ENCODE measurements around the gene CCL26. TPM values are rescaled to one million over a fixed set of nuclear protein-coding genes. Genes with fewer than 3 reads are reported as not detected.

The CCL26 gene
- total RNA-seq, 1 donor from 2014 or later = not detected

- Mint-ChIP-seq H3K27ac (peak overlapping the region; percentile 79), H3K36me3 (ENCODE audit: low read depth) (peaks cover 2% of the 10 kb centered on the region), H3K4me1 (peaks cover 44% of the 10 kb centered on the region), H3K4me3 (peak overlapping the region; percentile 64), H3K27me3 (no peaks in the 10 kb centered on the region), H3K9me3 (no peaks in the 10 kb centered on the region)
- ChIA-PET POLR2A (interaction anchor here (0.6 to 4.1 kb wide), 6 partner anchors 21 to 250 kb away, joined by 3 to 49 read pairs (median 4); no protein-coding TSS in a partner anchor), CTCF (interaction anchor here (0.6 kb wide), 1 partner anchor 78 kb away, joined by 6 read pairs; no protein-coding TSS in a partner anchor)
- ATAC-seq (ENCODE audit: low read depth) (no peak), DNase-seq (peak; percentile 35)
- TF ChIP-seq, protein P1, sequence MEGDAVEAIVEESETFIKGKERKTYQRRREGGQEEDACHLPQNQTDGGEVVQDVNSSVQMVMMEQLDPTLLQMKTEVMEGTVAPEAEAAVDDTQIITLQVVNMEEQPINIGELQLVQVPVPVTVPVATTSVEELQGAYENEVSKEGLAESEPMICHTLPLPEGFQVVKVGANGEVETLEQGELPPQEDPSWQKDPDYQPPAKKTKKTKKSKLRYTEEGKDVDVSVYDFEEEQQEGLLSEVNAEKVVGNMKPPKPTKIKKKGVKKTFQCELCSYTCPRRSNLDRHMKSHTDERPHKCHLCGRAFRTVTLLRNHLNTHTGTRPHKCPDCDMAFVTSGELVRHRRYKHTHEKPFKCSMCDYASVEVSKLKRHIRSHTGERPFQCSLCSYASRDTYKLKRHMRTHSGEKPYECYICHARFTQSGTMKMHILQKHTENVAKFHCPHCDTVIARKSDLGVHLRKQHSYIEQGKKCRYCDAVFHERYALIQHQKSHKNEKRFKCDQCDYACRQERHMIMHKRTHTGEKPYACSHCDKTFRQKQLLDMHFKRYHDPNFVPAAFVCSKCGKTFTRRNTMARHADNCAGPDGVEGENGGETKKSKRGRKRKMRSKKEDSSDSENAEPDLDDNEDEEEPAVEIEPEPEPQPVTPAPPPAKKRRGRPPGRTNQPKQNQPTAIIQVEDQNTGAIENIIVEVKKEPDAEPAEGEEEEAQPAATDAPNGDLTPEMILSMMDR (IDR thresholded peaks at IDR 0.05) = no peak
- intact Hi-C loops (cut with micrococcal nuclease) = loop anchor here (2.0 kb wide), 1 partner anchor 122 kb away; no protein-coding TSS in a partner anchor
Observed at GRCh38 chr7:75740846-75741497, 31.0 kb downstream of the CCL26 start.

DNA sequence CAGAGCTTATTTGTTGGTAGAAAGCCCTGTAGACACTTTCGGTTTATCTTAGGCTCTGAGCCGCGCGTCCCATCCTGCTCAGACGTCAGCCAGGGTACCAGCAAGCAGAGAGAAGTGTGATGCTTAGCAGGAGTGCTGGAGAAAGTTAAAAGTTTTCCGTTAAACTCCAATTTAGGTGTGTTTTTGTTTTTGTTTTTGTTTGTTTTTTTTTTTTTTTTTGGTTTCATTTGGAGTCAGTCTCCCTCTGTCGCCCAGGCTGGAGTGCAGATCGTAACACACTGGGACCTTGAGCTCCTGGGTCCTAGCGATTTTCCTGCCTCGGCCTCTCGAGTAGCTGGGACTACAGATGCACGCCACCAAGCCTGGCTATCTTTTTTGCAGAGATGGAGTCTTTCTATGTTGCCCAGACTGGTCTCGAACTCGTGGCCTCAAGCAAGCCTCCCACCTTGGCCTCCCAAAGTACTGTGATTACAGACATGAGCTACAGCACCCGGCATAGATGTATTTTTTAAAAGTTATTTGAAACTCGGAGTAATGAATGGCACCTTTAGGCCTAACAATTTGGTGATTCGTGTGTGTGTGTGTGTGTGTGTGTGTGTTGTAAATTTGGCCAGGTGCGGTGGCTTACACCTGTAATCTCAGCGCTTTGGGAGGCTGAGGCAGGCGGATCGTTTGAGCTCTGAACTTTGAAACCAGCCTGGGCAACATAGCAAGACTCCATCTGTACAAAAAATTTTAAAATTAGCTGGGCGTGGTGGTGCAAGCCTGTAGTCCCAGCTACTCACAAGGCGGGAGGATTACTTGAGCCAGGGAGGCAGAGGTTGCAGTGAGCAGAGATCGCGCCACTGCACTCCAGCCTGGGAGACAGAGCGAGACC lies 32.0 kb downstream of the CCL26 start:
- Mint-ChIP-seq H3K27ac (peak overlapping the region; percentile 97), H3K9me3 (no peaks in the 10 kb centered on the region), H3K4me3 (peak overlapping the region; percentile 96), H3K36me3 (ENCODE audit: low read depth) (peaks cover 2% of the 10 kb centered on the region), H3K4me1 (peaks cover 39% of the 10 kb centered on the region), H3K27me3 (no peaks in the 10 kb centered on the region)
- no peak for DNase-seq
- POLR2A ChIA-PET = interaction anchor here (0.5 to 4.1 kb wide), 15 partner anchors 11 to 667 kb away, joined by 3 to 49 read pairs (median 3); no protein-coding TSS in a partner anchor
- no peak for ATAC-seq (ENCODE audit: low read depth)
- TF ChIP-seq, protein P1 (IDR thresholded peaks at IDR 0.05) = no peak
- CTCF ChIA-PET = interaction anchor here (0.6 to 0.8 kb wide), 2 partner anchors 77 kb away, joined by 3 to 6 read pairs; no protein-coding TSS in a partner anchor
- intact Hi-C loops (cut with micrococcal nuclease) = loop anchor here (1.0 to 10.0 kb wide), 8 partner anchors 11 to 665 kb away; partner anchors contain the start of genes POR and RCC1L

DNA sequence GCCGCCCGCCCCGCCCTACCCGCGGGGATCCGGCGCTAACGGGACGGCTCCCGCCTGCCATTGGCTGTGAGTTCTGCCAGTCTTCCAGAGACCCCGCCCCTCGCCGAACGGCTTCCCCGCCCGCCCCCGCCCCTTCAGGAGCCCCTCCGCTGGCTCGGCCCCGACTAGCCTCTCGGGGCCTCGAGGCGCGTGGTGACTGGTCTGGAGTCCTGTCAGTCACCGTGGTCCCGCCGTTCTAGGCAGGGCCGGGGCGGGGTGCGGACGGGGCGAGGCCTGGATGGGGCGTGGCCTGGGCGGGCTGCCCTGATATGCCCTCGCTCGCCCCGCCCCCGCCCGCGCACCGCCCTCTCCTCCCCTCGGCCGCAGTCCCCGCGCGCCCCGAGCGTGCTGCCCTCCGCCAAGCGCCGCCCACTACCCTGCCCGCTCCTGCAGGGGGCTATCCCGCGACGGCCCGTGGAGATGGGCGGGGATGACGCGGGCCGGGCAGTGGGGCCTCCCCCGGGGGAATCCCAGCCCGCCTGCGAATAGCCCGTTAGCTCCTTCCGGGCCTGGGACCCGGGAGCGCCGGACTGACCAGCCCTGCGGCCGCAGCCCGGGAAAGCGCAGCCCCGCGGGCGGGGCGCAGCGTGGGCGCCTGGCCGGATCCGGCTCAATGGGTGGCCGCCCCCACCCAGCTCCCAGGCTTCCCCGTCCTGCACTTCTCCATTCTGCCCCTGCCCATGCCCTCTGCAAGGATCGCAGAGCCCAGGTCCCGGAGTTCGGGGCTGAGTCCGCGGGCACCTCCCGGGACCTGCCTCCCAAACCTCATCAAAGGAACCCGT lies 32.8 kb downstream of the CCL26 start:
- CTCF ChIA-PET = interaction anchor here (0.8 kb wide), 1 partner anchor 77 kb away, joined by 3 read pairs; no protein-coding TSS in a partner anchor
- Mint-ChIP-seq H3K4me1 (peaks cover 38% of the 10 kb centered on the region), H3K36me3 (ENCODE audit: low read depth) (peaks cover 2% of the 10 kb centered on the region), H3K27ac (peak overlapping the region; percentile 97), H3K27me3 (no peaks in the 10 kb centered on the region), H3K4me3 (peak overlapping the region; percentile 96), H3K9me3 (no peaks in the 10 kb centered on the region)
- DNase-seq = peak; percentile 97
- TF ChIP-seq, protein P1 (IDR thresholded peaks at IDR 0.05) = no peak
- peak; percentile 91 for ATAC-seq (ENCODE audit: low read depth)
- intact Hi-C loops (cut with micrococcal nuclease) = loop anchor here (1.0 to 10.0 kb wide), 7 partner anchors 10 to 664 kb away; partner anchors contain the start of genes POR and RCC1L
- POLR2A ChIA-PET = interaction anchor here (0.5 to 4.1 kb wide), 13 partner anchors 10 to 666 kb away, joined by 3 to 49 read pairs (median 3); no protein-coding TSS in a partner anchor

DNA sequence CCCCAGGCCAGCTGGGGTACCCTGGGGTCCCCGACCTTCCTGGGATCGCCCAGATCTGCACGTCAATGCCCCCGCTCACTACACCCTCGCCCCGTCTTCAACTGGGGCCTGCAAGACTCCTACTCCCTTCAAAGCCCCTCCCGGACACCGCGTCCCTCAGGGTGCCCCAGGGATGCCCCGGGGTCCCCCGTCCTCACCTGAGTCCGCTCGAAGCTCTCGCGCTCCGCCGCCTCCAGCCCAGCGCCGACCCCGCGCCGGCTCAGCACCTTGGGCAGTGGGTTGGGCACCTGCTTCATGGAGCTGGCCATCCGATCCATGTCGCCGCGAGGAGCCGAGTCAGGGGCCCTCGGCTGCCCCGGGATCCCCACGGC lies 33.4 kb downstream of the CCL26 start, which contains the start of gene HIP1:
HIP1 (minus strand) TSS at position 338 of the 371 bp plus-strand sequence; CDS start at position 317, 21 bp downstream.
- no peaks in the 10 kb centered on the region for H3K9me3 Mint-ChIP-seq
- TF ChIP-seq, protein P1 (IDR thresholded peaks at IDR 0.05) = no peak
- H3K36me3 Mint-ChIP-seq (ENCODE audit: low read depth) = peaks cover 2% of the 10 kb centered on the region
- ChIA-PET POLR2A (interaction anchor here (1.8 to 4.1 kb wide), 4 partner anchors 14 to 120 kb away, joined by 4 to 49 read pairs (median 11); no protein-coding TSS in a partner anchor), CTCF (no interaction called here)
- H3K27me3 Mint-ChIP-seq = no peaks in the 10 kb centered on the region
- peak within 1 kb of the TSS; percentile 97 for H3K27ac Mint-ChIP-seq
- no peak for ATAC-seq (ENCODE audit: low read depth)
- peak within 1 kb of the TSS; percentile 96 for H3K4me3 Mint-ChIP-seq
- DNase-seq = no peak
- peaks cover 38% of the 10 kb centered on the region for H3K4me1 Mint-ChIP-seq
- intact Hi-C loops (cut with micrococcal nuclease) = loop anchor here (2.0 to 10.0 kb wide), 2 partner anchors 50 to 664 kb away; partner anchors contain the start of gene RCC1L
